CD4-positive, alpha-beta T cell treated with Interleukin-10 for 1 hour (primary cell): ENCODE measurements around the gene NPY4R.
"Not testable (repeated sequence)": the region's sequence is repeated elsewhere in the genome, so short reads cannot be mapped to it uniquely, and the experiment has no call there.

Experiments used
- DNase-seq: peaks from one replicate; pipeline ENCODE4 v3.0.0-alpha.2; 2020

Gene NPY4R

GRCh38 chr10:46455992-46456391 lies 9.8 kb downstream of the NPY4R start:
- not testable (repeated sequence) for DNase-seq

GRCh38 chr10:46451365-46451764 lies 14.4 kb downstream of the NPY4R start:
- not testable (repeated sequence) for DNase-seq

- DNase-seq = not testable (repeated sequence)
Measured at GRCh38 chr10:46450829-46451228, 14.9 kb downstream of the NPY4R start.

- DNase-seq = not testable (repeated sequence)
Measured at GRCh38 chr10:46447439-46447838, 18.3 kb downstream of the NPY4R start.

- not testable (repeated sequence) for DNase-seq
Measured at GRCh38 chr10:46445389-46446122, 20.2 kb downstream of the NPY4R start.

GRCh38 chr10:46443422-46443821 lies 22.3 kb downstream of the NPY4R start:
- not testable (repeated sequence) for DNase-seq

- DNase-seq = not testable (repeated sequence)
Measured at GRCh38 chr10:46442706-46443275, 23.0 kb downstream of the NPY4R start.

GRCh38 chr10:46441837-46442278 lies 23.9 kb downstream of the NPY4R start:
- DNase-seq = not testable (repeated sequence)

GRCh38 chr10:46440942-46441341 lies 24.8 kb downstream of the NPY4R start:
- not testable (repeated sequence) for DNase-seq

- DNase-seq = not testable (repeated sequence)
Measured at GRCh38 chr10:46423550-46423949, 42.2 kb downstream of the NPY4R start.

GRCh38 chr10:46419570-46420379 lies 46.0 kb downstream of the NPY4R start:
- DNase-seq = not testable (repeated sequence)

GRCh38 chr10:46418283-46418682 lies 47.5 kb downstream of the NPY4R start:
- not testable (repeated sequence) for DNase-seq

GRCh38 chr10:46415291-46415690 lies 50.5 kb downstream of the NPY4R start:
- DNase-seq = not testable (repeated sequence)

GRCh38 chr10:46412665-46413064 lies 53.1 kb downstream of the NPY4R start:
- DNase-seq = not testable (repeated sequence)

- DNase-seq = not testable (repeated sequence)
Measured at GRCh38 chr10:46411123-46411522, 54.6 kb downstream of the NPY4R start.
